Transverse colon (tissue), 4 donors: ENCODE results near the gene POMC. TPM values are rescaled to one million over a fixed set of nuclear protein-coding genes. Genes with fewer than 3 reads are reported as not detected.
"Not testable (repeated sequence)": the region's sequence is repeated elsewhere in the genome, so short reads cannot be mapped to it uniquely, and the experiment has no call there.

Source experiments
- DNase-seq: peaks from one replicate; pipeline ENCODE4 v3.0.0-alpha.2; 2019
- H3K27ac ChIP-seq, 4 donors: fragments of 200-600 bp; sonication (generic); 2 replicates each; pipeline ENCODE4 v1.5.1; 2016 to 2018; ENCODE audit warnings: inconsistent platforms in 4 of 4
- H3K27me3 ChIP-seq: fragments of 200-600 bp; sonication (generic); 2 replicates; pipeline ENCODE4 v1.5.1; 2017; ENCODE audit warnings: inconsistent platforms
- H3K36me3 ChIP-seq, 4 donors: fragments of 200-600 bp; sonication (generic); 2 replicates each; pipeline ENCODE4 v1.5.1; 2017 to 2019; ENCODE audit warnings: inconsistent platforms in 4 of 4
- H3K4me1 ChIP-seq, 4 donors: fragments of 200-600 bp; sonication (generic); 2 replicates each; pipeline ENCODE4 v1.5.1; 2017 to 2020; ENCODE audit warnings: inconsistent platforms in 4 of 4
- H3K4me3 ChIP-seq, 4 donors: fragments of 200-600 bp; sonication (generic); 1 replicate in 1 of 4; 2 replicates in 3 of 4; pipeline versions ENCODE4 v1.5.1 to v1.6.1; 2017 to 2019; ENCODE audit warnings: inconsistent platforms in 4 of 4
- H3K9me3 ChIP-seq, 2 donors: fragments of 200-600 bp; sonication (generic); 2 replicates each; pipeline ENCODE4 v1.5.1; 2017 to 2019; ENCODE audit warnings: inconsistent platforms in 2 of 2
- EP300 ChIP-seq: sonication (generic); formaldehyde crosslinking; IDR thresholded peaks from one replicate; pipeline ENCODE4 v1.6.1; 2017; ENCODE audit warnings: antibody characterized with exemption, low read depth
- POLR2A ChIP-seq: fragments of 450-650 bp; IDR thresholded peaks from one replicate; pipeline ENCODE4 v1.6.1; 2016; ENCODE audit warnings: antibody characterized with exemption, mild to moderate bottlenecking, moderate library complexity
- POLR2AphosphoS5 ChIP-seq, 3 donors: sonication (generic); formaldehyde crosslinking; IDR thresholded peaks; one replicate each; pipeline ENCODE4 v1.6.1; 2016; ENCODE audit warnings: antibody characterized with exemption in 3 of 3
- WGBS, 2 donors: methylation state at CpG; one replicate each; pipeline ENCODE4 v1.1.5; 2018; ENCODE audit warnings: low coverage in 1 of 2; 5-methylcytosine and 5-hydroxymethylcytosine counted together
- in situ Hi-C, 4 donors: fragments of 200-750 bp; cut with MboI; loops; one replicate each; pipeline versions ENCODE4 v1.15.0 to v1.15.1; 2017; ENCODE audit warnings: low sequenced_read_pairs in 3 of 4, low pct_ligation_motif_present in 1 of 4, low pct_unique_long_range_greater_than_20kb in 1 of 4
- intact Hi-C: fragments of 100-400 bp; cut with DNase I; formaldehyde crosslinking; loops from one replicate; pipeline ENCODE4 v1.15.1; 2023; ENCODE audit warnings: low total_unique reads
- total RNA-seq, 4 donors: library from RNA; depleted of rRNA; stranded (reverse); fragments of >200 nt; gene quantifications; one replicate each; pipeline ENCODE4 v1.1.0, GENCODE V29; 2016
- TF ChIP-seq, protein P1 (sequence below), 5 experiments: fragments of 200-600 bp in 3 of 5; fragments of 450-650 bp in 2 of 5; sonication (generic) in 3 of 5; IDR thresholded peaks; 1 replicate in 2 of 5; 2 replicates in 3 of 5; pipeline ENCODE4 v1.5.1; 2016 to 2017; ENCODE audit warnings: antibody characterized with exemption in 5 of 5, inconsistent platforms in 3 of 5, mild to moderate bottlenecking in 2 of 5, moderate library complexity in 1 of 5

Gene POMC
- total RNA-seq, 4 donors from 2014 or later: 7.9 to 9.0 TPM; not detected in 2

DNA sequence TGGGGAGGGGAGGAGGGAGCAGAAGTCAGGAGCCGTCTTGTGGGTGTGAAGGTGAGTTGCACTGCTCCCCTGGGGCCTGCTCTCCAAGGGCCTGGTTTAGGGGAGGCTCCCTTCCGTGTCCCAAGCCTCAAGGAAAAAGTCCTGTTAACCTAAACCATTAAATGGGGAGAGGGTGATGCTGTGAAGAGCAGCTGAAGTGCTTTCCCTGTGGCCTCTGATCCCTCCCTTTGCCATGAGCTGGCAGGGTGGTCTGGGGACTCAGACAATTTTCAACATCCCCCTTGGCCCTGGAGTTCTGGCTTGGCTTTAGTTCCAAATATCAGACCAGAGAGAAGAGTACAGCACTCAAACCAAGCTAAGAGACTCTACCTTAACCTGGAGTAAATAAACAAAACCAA lies 692 bp upstream of the POMC start:
- in situ Hi-C loops (no loop called here), intact Hi-C loops (no loop called here)
- Histone ChIP-seq H3K27me3 (peaks cover 84% of the 10 kb centered on the region), H3K27ac (no peak overlapping the region), H3K4me3 (no peak overlapping the region), H3K36me3 (no peaks in the 10 kb centered on the region), H3K9me3 (no peaks in the 10 kb centered on the region), H3K4me1 (peaks cover 0 to 13% (median 12%) of the 10 kb centered on the region in 4 donors)
- TF ChIP-seq, protein P1, sequence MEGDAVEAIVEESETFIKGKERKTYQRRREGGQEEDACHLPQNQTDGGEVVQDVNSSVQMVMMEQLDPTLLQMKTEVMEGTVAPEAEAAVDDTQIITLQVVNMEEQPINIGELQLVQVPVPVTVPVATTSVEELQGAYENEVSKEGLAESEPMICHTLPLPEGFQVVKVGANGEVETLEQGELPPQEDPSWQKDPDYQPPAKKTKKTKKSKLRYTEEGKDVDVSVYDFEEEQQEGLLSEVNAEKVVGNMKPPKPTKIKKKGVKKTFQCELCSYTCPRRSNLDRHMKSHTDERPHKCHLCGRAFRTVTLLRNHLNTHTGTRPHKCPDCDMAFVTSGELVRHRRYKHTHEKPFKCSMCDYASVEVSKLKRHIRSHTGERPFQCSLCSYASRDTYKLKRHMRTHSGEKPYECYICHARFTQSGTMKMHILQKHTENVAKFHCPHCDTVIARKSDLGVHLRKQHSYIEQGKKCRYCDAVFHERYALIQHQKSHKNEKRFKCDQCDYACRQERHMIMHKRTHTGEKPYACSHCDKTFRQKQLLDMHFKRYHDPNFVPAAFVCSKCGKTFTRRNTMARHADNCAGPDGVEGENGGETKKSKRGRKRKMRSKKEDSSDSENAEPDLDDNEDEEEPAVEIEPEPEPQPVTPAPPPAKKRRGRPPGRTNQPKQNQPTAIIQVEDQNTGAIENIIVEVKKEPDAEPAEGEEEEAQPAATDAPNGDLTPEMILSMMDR (IDR thresholded peaks at IDR 0.05): no peak
- TF ChIP-seq EP300 (no peak), POLR2AphosphoS5 (IDR thresholded peaks at IDR 0.05) (no peak), POLR2A (no peak)
- no peak for DNase-seq
- WGBS, 2 donors: 73% methylated on average over 2 of the region's 2 CpGs; no CpG with 5 or more reads in 1 of the 2 donors

DNA sequence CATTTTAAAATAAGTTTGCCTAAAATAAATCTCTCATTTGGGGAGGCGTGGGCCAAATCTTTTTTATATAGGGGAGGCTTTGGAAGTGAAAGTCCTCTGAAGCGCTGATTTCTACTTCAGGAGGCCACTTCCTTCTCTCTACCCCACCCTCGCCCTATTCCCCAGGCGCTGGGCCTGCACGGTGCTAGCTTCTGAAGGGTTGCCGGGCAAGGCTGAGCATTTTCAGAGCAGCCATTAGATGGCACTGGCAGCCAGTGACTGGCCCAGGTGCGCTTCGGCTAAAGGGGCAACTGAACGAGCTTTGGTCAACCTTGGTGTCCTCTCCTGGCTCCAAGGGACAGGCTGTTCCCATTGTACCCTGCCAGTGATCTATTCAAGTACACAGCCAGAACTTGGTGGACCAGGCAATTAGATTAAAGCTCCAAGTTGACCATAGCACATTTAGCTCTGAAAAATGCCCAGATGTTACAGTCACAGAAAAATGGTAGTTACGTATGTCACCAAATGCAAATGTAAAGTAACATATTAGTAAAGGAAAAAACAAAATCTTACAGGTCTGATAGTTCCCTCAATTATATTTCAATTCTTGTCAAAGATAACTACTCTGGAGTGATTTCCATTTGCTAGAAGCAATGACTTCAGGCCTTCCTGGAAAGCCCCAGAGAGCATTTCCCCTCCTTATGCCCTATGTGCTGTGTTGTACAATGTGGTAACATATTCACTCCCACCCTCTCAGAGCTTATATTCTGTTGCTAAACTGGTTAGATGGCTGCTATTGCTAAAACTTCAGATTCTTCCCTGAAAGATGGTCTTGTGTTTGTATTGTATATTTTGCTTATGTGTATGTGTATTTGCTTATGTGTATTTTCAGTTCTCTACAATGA lies 2.1 kb downstream of the POMC start:
- TF ChIP-seq POLR2AphosphoS5 (IDR thresholded peaks at IDR 0.05) (no peak), EP300 (no peak)
- TF ChIP-seq, protein P1 (IDR thresholded peaks at IDR 0.05): peak in 3 of 5 experiments; percentile 16 to 34 (median 26)
- Histone ChIP-seq H3K27ac (no peak overlapping the region), H3K36me3 (no peaks in the 10 kb centered on the region), H3K9me3 (no peaks in the 10 kb centered on the region), H3K4me3 (no peak overlapping the region), H3K4me1 (peaks cover 0 to 13% (median 12%) of the 10 kb centered on the region in 4 donors), H3K27me3 (peaks cover 83% of the 10 kb centered on the region)
- DNase-seq: peak; percentile 68
- intact Hi-C loops: no loop called here
- WGBS, 2 donors: 42 to 47% methylated on average over 8 to 10 of the region's 10 CpGs
- in situ Hi-C loops: no loop called here

DNA sequence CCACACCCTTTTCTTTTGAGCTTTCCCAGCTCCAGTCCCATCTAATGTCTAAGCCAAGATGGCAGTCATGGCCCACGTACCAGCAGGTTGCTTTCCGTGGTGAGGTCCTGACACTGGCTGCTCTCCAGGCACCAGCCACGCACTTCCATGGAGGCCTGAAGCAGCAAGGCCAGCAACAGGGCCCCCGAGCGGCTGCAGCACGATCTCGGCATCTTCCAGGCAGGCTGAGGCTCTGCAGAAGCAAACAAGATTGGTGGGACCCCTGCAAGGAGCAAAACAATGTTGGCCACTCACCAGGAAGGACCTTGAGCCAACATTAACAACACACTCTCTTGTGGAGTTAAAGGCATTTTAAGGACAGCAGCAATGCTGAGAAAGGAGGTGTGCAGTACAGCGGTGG lies 3.8 kb downstream of the POMC start:
- TF ChIP-seq, protein P1 (IDR thresholded peaks at IDR 0.05): no peak
- TF ChIP-seq POLR2AphosphoS5 (IDR thresholded peaks at IDR 0.05) (no peak), POLR2A (no peak), EP300 (no peak)
- Histone ChIP-seq H3K36me3 (no peaks in the 10 kb centered on the region), H3K27me3 (peaks cover 68% of the 10 kb centered on the region), H3K9me3 (no peaks in the 10 kb centered on the region), H3K4me3 (no peak overlapping the region), H3K4me1 (peaks cover 0 to 13% (median 12%) of the 10 kb centered on the region in 4 donors), H3K27ac (no peak overlapping the region)
- no peak for DNase-seq
- 86 to 89% methylated on average over 1 to 8 of the region's 8 CpGs for WGBS, 2 donors
- intact Hi-C loops (no loop called here), in situ Hi-C loops (no loop called here)

DNA sequence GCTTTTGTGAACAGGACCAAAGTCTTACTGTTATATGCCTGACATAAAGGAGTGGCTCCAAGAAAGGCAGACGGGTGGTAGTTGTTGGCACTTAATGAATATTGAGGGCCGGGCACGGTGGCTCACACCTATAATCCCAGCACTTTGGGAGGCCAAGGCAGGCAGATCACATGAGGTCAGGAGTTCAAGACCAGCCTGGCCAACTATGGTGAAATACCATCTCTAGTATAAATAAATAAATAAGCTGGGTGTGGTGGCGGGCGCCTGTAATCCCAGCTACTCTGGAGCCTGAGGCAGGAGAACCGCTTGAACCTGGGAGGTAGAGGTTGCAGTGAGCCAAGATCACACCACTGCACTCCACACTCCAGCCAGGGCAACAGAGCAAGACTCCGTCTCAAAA lies 6.3 kb downstream of the POMC start:
- DNase-seq, intact Hi-C loops, H3K4me1 ChIP-seq, in situ Hi-C loops, H3K9me3 ChIP-seq, H3K36me3 ChIP-seq, H3K27ac ChIP-seq, H3K4me3 ChIP-seq: not testable (repeated sequence)
- WGBS, 2 donors: 93% methylated on average over 7 of the region's 7 CpGs; no CpG with 5 or more reads in 1 of the 2 donors
- peaks cover 43% of the 10 kb centered on the region for H3K27me3 ChIP-seq
